Mucosa of stomach (tissue), 1 donor: Measurements from ENCODE around the gene ITPRID2.

Experiments
- H3K27me3 ChIP-seq: one replicate; pipeline ENCODE4 v1.7.0; 2013; ENCODE audit warnings: mild to moderate bottlenecking, low read length; ENCODE audit not compliant: control insufficient read depth, insufficient read depth
- H3K36me3 ChIP-seq: one replicate; pipeline ENCODE4 v1.7.0; 2013; ENCODE audit warnings: low read length; ENCODE audit not compliant: control insufficient read depth, insufficient read depth
- H3K4me1 ChIP-seq: one replicate; pipeline ENCODE4 v1.7.0; 2013; ENCODE audit warnings: mild to moderate bottlenecking, low read length; ENCODE audit not compliant: control insufficient read depth, insufficient read depth
- H3K4me3 ChIP-seq: one replicate; pipeline ENCODE4 v1.7.0; 2013; ENCODE audit warnings: low read length
- H3K9ac ChIP-seq: one replicate; pipeline ENCODE4 v1.7.0; 2013; ENCODE audit warnings: mild to moderate bottlenecking, low read length, moderate library complexity
- H3K9me3 ChIP-seq: one replicate; pipeline ENCODE4 v1.7.0; 2013; ENCODE audit warnings: mild to moderate bottlenecking, low read length, moderate library complexity; ENCODE audit not compliant: control insufficient read depth
- donor health status: Pancreatic carcinoma.

The ITPRID2 gene

GRCh38 chr2:181904022-181904632 lies 12.6 kb downstream of the ITPRID2 start:
- Histone ChIP-seq H3K4me3 (no peak overlapping the region), H3K27me3 (no peaks in the 10 kb centered on the region), H3K9me3 (no peaks in the 10 kb centered on the region), H3K4me1 (peaks cover 28% of the 10 kb centered on the region), H3K36me3 (no peaks in the 10 kb centered on the region), H3K9ac (no peak overlapping the region)

- H3K36me3 ChIP-seq: no peaks in the 10 kb centered on the region
- H3K9me3 ChIP-seq: no peaks in the 10 kb centered on the region
- H3K27me3 ChIP-seq: no peaks in the 10 kb centered on the region
- no peak overlapping the region for H3K4me3 ChIP-seq
- H3K9ac ChIP-seq: no peak overlapping the region
- peaks cover 43% of the 10 kb centered on the region for H3K4me1 ChIP-seq
These were observed 15.5 kb downstream of the ITPRID2 start for GRCh38 chr2:181907057-181907456.

GRCh38 chr2:181907635-181908034 lies 16.1 kb downstream of the ITPRID2 start:
- Histone ChIP-seq H3K36me3 (no peaks in the 10 kb centered on the region), H3K9me3 (no peaks in the 10 kb centered on the region), H3K27me3 (no peaks in the 10 kb centered on the region), H3K4me1 (peaks cover 44% of the 10 kb centered on the region), H3K4me3 (no peak overlapping the region), H3K9ac (no peak overlapping the region)

- no peaks in the 10 kb centered on the region for H3K36me3 ChIP-seq
- H3K9ac ChIP-seq: no peak overlapping the region
- H3K4me3 ChIP-seq: no peak overlapping the region
- peaks cover 33% of the 10 kb centered on the region for H3K4me1 ChIP-seq
- H3K9me3 ChIP-seq: no peaks in the 10 kb centered on the region
- H3K27me3 ChIP-seq: no peaks in the 10 kb centered on the region
These were observed 18.7 kb downstream of the ITPRID2 start for GRCh38 chr2:181910028-181910831.

- no peak overlapping the region for H3K9ac ChIP-seq
- no peak overlapping the region for H3K4me3 ChIP-seq
- no peaks in the 10 kb centered on the region for H3K9me3 ChIP-seq
- no peaks in the 10 kb centered on the region for H3K36me3 ChIP-seq
- H3K27me3 ChIP-seq: no peaks in the 10 kb centered on the region
- H3K4me1 ChIP-seq: peaks cover 33% of the 10 kb centered on the region
These were observed 20.3 kb downstream of the ITPRID2 start for GRCh38 chr2:181911830-181912229.

- no peak overlapping the region for H3K9ac ChIP-seq
- H3K27me3 ChIP-seq: no peaks in the 10 kb centered on the region
- no peaks in the 10 kb centered on the region for H3K9me3 ChIP-seq
- H3K4me3 ChIP-seq: no peak overlapping the region
- H3K4me1 ChIP-seq: peaks cover 25% of the 10 kb centered on the region
- H3K36me3 ChIP-seq: no peaks in the 10 kb centered on the region
These were observed 23.6 kb downstream of the ITPRID2 start for GRCh38 chr2:181915102-181915501.

GRCh38 chr2:181916726-181917718 lies 25.5 kb downstream of the ITPRID2 start:
- Histone ChIP-seq H3K4me3 (no peak overlapping the region), H3K9ac (no peak overlapping the region), H3K36me3 (no peaks in the 10 kb centered on the region), H3K4me1 (peaks cover 7% of the 10 kb centered on the region), H3K9me3 (no peaks in the 10 kb centered on the region), H3K27me3 (no peaks in the 10 kb centered on the region)

GRCh38 chr2:181918188-181918587 lies 26.7 kb downstream of the ITPRID2 start:
- no peaks in the 10 kb centered on the region for H3K9me3 ChIP-seq
- no peak overlapping the region for H3K9ac ChIP-seq
- no peak overlapping the region for H3K4me3 ChIP-seq
- H3K4me1 ChIP-seq: peaks cover 5% of the 10 kb centered on the region
- H3K27me3 ChIP-seq: no peaks in the 10 kb centered on the region
- no peaks in the 10 kb centered on the region for H3K36me3 ChIP-seq

- Histone ChIP-seq H3K27me3 (no peaks in the 10 kb centered on the region), H3K9me3 (no peaks in the 10 kb centered on the region), H3K36me3 (no peaks in the 10 kb centered on the region), H3K4me3 (no peak overlapping the region), H3K4me1 (no peaks in the 10 kb centered on the region), H3K9ac (no peak overlapping the region)
These were observed 31.6 kb downstream of the ITPRID2 start for GRCh38 chr2:181923121-181923520.

GRCh38 chr2:181924336-181924735 lies 32.8 kb downstream of the ITPRID2 start:
- H3K27me3 ChIP-seq: no peaks in the 10 kb centered on the region
- no peaks in the 10 kb centered on the region for H3K9me3 ChIP-seq
- no peaks in the 10 kb centered on the region for H3K36me3 ChIP-seq
- H3K9ac ChIP-seq: no peak overlapping the region
- H3K4me3 ChIP-seq: no peak overlapping the region
- H3K4me1 ChIP-seq: no peaks in the 10 kb centered on the region

- Histone ChIP-seq H3K4me3 (no peak overlapping the region), H3K27me3 (no peaks in the 10 kb centered on the region), H3K4me1 (no peaks in the 10 kb centered on the region), H3K36me3 (no peaks in the 10 kb centered on the region), H3K9me3 (no peaks in the 10 kb centered on the region), H3K9ac (no peak overlapping the region)
These were observed 43.2 kb downstream of the ITPRID2 start for GRCh38 chr2:181934694-181935093.

- Histone ChIP-seq H3K36me3 (no peaks in the 10 kb centered on the region), H3K9me3 (no peaks in the 10 kb centered on the region), H3K9ac (no peak overlapping the region), H3K27me3 (no peaks in the 10 kb centered on the region), H3K4me3 (no peak overlapping the region), H3K4me1 (no peaks in the 10 kb centered on the region)
These were observed 45.9 kb downstream of the ITPRID2 start for GRCh38 chr2:181937473-181937872.
